ENCODE data around the gene IL12RB1. TPM values are rescaled to one million over a fixed set of nuclear protein-coding genes. Genes with fewer than 3 reads are reported as not detected.
A peak's percentile ranks its signal among the peaks of the same experiment; 100 is the strongest.

The IL12RB1 gene
- total and polyA plus RNA-seq, 7 donors: 0.14 to 0.53 (median 0.17) TPM; not detected in 1

DNA sequence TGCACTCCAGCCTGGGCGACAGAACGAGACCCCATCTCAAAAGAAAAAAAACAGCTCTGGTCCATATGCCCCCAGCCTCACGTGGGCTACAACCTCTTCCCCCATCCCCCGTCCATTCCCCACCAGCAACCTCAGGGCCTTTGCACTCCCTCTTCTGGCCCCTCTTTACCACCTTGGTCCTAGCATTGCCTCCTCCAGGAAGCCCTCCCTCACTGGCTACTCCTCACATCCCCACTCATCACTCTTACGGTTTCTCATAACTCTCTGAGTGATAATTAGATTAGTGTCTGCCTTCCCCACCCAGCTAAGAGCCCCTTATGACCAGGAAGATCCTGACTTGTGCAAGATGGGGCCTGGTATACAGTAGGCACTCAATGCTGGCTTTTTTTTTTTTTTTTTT lies 30.8 kb downstream of the IL12RB1 start:
- no peak for ATAC-seq
- WGBS, 3 donors: 86 to 88% (median 87%) methylated on average over 5 of the region's 5 CpGs

DNA sequence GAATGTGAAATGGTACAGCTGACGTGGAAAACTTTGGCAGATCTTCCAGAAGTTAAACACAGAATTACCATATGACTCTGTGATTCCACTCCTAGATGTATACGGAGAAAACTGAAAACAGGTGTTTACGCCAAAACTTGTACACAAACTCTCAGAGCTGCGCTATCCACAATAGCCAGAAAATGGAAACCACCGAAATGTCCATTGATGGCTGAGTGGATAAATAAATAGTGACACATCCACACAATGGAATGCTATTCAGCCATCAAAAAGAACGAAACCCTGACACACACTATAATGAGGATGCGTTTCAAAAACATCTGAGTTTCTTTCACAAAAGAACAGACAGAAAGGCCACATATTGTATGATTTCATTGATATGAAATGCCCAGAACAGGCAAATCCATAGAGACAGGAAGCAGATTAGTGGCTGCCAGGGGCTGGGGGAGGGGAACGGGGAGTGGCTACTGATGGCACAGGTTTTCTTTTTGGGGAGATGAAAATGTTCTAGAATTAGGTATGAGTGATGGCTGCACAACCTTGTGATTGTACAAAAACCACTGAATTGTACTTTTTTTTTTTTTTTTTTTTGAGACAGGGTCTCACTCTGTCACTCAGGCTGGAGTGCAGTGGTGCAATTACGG lies 33.0 kb downstream of the IL12RB1 start:
- TF ChIP-seq, protein P1, sequence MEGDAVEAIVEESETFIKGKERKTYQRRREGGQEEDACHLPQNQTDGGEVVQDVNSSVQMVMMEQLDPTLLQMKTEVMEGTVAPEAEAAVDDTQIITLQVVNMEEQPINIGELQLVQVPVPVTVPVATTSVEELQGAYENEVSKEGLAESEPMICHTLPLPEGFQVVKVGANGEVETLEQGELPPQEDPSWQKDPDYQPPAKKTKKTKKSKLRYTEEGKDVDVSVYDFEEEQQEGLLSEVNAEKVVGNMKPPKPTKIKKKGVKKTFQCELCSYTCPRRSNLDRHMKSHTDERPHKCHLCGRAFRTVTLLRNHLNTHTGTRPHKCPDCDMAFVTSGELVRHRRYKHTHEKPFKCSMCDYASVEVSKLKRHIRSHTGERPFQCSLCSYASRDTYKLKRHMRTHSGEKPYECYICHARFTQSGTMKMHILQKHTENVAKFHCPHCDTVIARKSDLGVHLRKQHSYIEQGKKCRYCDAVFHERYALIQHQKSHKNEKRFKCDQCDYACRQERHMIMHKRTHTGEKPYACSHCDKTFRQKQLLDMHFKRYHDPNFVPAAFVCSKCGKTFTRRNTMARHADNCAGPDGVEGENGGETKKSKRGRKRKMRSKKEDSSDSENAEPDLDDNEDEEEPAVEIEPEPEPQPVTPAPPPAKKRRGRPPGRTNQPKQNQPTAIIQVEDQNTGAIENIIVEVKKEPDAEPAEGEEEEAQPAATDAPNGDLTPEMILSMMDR (IDR thresholded peaks at IDR 0.05): no peak
- intact Hi-C loops (cut with DNase I): loop anchor here in 1 of 2 donors (5.0 kb wide), 1 partner anchor 106 kb away; no protein-coding TSS in a partner anchor
- no peak for DNase-seq

More for the DNA sequence above, 30.8 kb downstream of the IL12RB1 start:
- intact Hi-C loops (cut with DNase I): loop anchor here in 1 of 2 donors (5.0 kb wide), 1 partner anchor 119 kb away; no protein-coding TSS in a partner anchor
- H3K27me3 ChIP-seq (ENCODE audit: insufficient read depth in 3 of 3, low read length in 2 of 3): no peaks in the 10 kb centered on the region
- H3K4me3 ChIP-seq: no peak overlapping the region
- no peak for DNase-seq
- TF ChIP-seq, protein P1 (IDR thresholded peaks at IDR 0.05): no peak
- no peaks in the 10 kb centered on the region for H3K36me3 ChIP-seq (ENCODE audit: insufficient read depth in 1 of 2, low read depth in 1 of 2)
- no peaks in the 10 kb centered on the region for H3K9me3 ChIP-seq
- no peak overlapping the region for H3K27ac ChIP-seq
- H3K4me1 ChIP-seq: peaks cover 29% of the 10 kb centered on the region

DNA sequence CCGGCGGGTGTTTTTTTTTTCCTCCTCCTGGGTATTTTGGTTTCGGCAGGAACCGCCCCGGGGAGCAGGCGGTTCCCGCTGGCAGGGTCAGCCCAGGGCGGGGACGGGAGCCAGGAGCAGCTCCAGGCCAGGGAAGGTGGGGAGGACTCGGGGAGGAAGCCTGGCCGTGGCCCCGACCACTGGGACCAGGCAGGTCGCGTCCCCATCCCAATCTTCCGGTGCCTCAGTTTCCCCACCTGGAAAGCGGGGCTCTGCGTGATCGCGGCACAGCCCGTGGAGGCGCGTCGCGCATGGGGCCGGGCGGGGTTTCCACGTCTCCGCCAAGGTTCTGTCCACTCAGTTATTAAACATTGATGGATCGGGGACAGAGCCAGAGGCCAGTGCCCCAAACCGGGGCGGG lies 34.8 kb downstream of the IL12RB1 start:
- Histone ChIP-seq H3K36me3 (ENCODE audit: insufficient read depth in 1 of 2, low read depth in 1 of 2) (no peaks in the 10 kb centered on the region), H3K27me3 (ENCODE audit: insufficient read depth in 3 of 3, low read length in 2 of 3) (no peaks in the 10 kb centered on the region), H3K4me1 (peaks cover 37% of the 10 kb centered on the region), H3K9me3 (no peaks in the 10 kb centered on the region), H3K4me3 (peak overlapping the region; percentile 55), H3K27ac (peak overlapping the region; percentile 90)
- intact Hi-C loops (cut with DNase I): loop anchor here in 1 of 2 donors (5.0 kb wide), 1 partner anchor 105 kb away; no protein-coding TSS in a partner anchor
- peak; percentile 49 to 73 (median 58) for ATAC-seq
- TF ChIP-seq, protein P1 (IDR thresholded peaks at IDR 0.05): no peak
- DNase-seq: peak; percentile 58 to 82
- WGBS, 3 donors: 3 to 5% (median 5%) methylated on average over 22 to 31 of the region's 31 CpGs

More for the DNA sequence above, 33.0 kb downstream of the IL12RB1 start:
- Histone ChIP-seq H3K4me3 (no peak overlapping the region), H3K4me1 (peaks cover 49% of the 10 kb centered on the region), H3K27ac (peak overlapping the region; percentile 90), H3K9me3 (no peaks in the 10 kb centered on the region), H3K36me3 (ENCODE audit: insufficient read depth in 1 of 2, low read depth in 1 of 2) (no peaks in the 10 kb centered on the region), H3K27me3 (ENCODE audit: insufficient read depth in 3 of 3, low read length in 2 of 3) (no peaks in the 10 kb centered on the region)
- whole genome bisulfite sequencing, 3 donors: 60 to 71% (median 62%) methylated on average over 9 of the region's 9 CpGs
- ATAC-seq: no peak

DNA sequence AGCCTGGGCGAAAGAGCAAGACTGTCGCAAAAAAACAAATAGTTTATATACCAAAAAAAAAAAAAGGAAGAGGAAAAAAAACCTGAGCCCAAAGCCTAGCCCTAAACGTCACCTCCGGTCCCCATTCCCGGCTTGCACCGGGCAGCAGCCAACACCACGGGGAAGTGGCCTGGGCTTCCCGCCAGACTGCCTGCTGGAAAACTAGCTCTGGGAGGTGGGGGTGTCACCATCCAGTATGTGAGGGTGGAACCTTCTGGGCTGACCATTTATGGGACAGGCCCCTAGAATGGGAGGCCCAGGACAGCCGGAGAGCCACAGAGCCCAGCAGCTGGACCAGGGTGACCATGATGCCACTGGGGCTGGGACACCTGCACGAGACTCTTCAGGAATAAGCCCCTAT lies 37.3 kb downstream of the IL12RB1 start:
- intact Hi-C loops (cut with DNase I): no loop called here
- peaks cover 54% of the 10 kb centered on the region for H3K4me1 ChIP-seq

More for the DNA sequence above, 37.3 kb downstream of the IL12RB1 start:
- H3K27ac ChIP-seq: peak overlapping the region; percentile 90
- 13 to 16% (median 15%) methylated on average over 10 of the region's 10 CpGs for WGBS, 3 donors
- TF ChIP-seq, protein P1 (IDR thresholded peaks at IDR 0.05): no peak
- DNase-seq: peak; percentile 92 to 95
- H3K4me3 ChIP-seq: no peak overlapping the region
- ATAC-seq: peak; percentile 68 to 78 (median 76)
- no peaks in the 10 kb centered on the region for H3K36me3 ChIP-seq (ENCODE audit: insufficient read depth in 1 of 2, low read depth in 1 of 2)
- no peaks in the 10 kb centered on the region for H3K9me3 ChIP-seq
- H3K27me3 ChIP-seq (ENCODE audit: insufficient read depth in 3 of 3, low read length in 2 of 3): no peaks in the 10 kb centered on the region
